DMS153 treated with DMSO at 0.1 percent for 48 hours (cell line): ENCODE results near the gene PRAMEF5.
"Not testable (repeated sequence)": the region's sequence is repeated elsewhere in the genome, so short reads cannot be mapped to it uniquely, and the experiment has no call there.

ENCODE experiments used
- DNase-seq: peaks from one replicate; lab custom pipeline; 2025; ENCODE audit not compliant: unreplicated experiment; lab: John Stamatoyannopoulos, UW

Gene PRAMEF5

GRCh38 chr1:13265124-13265523, 11.1 kb downstream of the PRAMEF5 start:
- not testable (repeated sequence) for DNase-seq

DNA sequence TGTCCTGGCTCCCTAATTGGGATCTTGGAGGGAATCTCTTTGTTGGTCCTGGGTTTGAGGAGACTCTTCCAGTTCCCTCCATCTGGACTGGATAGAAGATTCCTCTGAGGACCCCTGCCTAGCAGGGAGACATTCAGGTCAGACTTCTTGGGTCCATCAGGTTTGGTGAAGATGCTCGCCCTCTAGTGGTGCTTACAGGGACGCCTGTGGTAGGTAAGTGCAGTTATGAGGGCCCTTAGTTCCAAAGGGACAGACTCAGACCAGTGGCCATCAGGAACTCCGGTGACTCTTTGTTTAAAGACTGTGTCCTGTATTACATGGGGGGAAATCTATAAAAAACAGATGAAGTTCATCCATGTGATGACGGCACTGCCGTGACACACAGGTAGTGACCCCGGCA, 23.0 kb downstream of the PRAMEF5 start:
- not testable (repeated sequence) for DNase-seq

GRCh38 chr1:13279617-13280016, 25.6 kb downstream of the PRAMEF5 start:
- DNase-seq = not testable (repeated sequence)

DNA sequence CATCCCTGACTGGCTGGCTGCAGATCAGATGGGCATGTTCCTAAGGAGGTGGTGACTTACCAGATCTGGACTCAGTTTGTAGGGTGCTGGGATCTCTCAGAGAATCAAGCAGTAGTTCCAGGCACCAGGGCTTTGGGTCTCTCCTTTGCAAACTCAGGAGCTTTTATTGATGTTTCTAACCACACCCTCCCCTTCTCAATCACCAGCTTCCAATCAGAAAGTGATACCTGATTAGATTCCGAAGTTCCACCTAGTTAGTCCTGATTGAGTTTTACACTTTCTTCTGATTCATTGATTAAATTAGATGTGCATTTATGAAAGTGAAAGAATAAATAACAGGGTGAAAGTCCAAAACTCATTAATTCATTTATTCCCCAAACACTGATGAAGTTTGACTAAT, 31.0 kb downstream of the PRAMEF5 start, which contains the start of gene PRAMEF8:
PRAMEF8 (minus strand) TSS at position 101 of the 400 bp plus-strand sequence. CDS start 1,046 bp downstream, outside the sequence.
- DNase-seq = not testable (repeated sequence)

GRCh38 chr1:13289030-13289429, 35.0 kb downstream of the PRAMEF5 start:
- DNase-seq = not testable (repeated sequence)

DNA sequence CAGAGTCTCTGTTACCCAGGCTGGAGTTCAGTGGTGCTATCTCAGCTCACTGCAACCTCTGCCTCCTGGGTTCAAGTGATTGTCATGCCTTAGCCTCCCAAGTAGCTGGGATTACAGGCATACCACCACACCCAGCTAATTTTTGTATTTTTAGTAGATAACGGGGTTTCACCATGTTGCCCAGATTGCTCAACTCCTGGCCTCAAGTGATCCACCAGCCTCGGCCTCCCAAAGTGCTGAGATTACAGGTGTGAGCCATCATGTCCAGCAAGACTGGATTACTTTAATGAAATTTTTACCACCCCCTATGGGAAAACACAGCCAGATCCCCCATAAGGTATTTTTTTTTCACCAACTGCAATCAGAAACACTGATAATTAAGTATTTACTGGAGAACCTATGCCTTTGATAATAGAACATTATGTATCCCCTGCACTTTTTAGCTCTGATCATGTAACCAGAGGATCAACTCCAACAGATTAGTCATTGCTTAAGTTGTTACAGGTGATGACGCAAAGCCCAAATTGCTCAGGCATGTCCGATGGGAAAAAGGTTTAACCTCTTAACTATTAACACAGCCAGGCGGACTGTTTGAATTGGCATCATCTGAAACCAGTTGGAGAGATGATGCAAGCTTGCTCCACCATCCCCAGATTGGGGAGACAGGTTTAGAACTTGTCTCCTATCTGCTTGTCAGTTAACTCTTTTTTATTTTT, 43.4 kb downstream of the PRAMEF5 start:
- not testable (repeated sequence) for DNase-seq

- not testable (repeated sequence) for DNase-seq
Measured at GRCh38 chr1:13298699-13299098, 44.7 kb downstream of the PRAMEF5 start.

GRCh38 chr1:13302197-13302596, 48.2 kb downstream of the PRAMEF5 start:
- DNase-seq = not testable (repeated sequence)

- DNase-seq = not testable (repeated sequence)
Measured at GRCh38 chr1:13303239-13303638, 49.2 kb downstream of the PRAMEF5 start, which contains the start of gene PRAMEF33. Gene PRAMEF33, plus strand, starts transcription at chr1:13303539. Its CDS starts 2,416 bp downstream, at chr1:13305955.
